MM.1S (cell line): ENCODE results near the gene ZBTB22.

Experiments used
- DNase-seq: peaks from one replicate; pipeline ENCODE4 v3.0.0-alpha.2; 2015
- H2AFZ ChIP-seq: fragments of 300-600 bp; sonication (generic); 2 replicates; pipeline ENCODE4 v1.6.0; 2016; ENCODE audit warnings: antibody characterized with exemption, low read length
- H3F3A ChIP-seq: fragments of 300-600 bp; sonication (generic); 2 replicates; pipeline ENCODE4 v1.6.1; 2016; ENCODE audit warnings: mild to moderate bottlenecking, antibody characterized with exemption, low read length, moderate library complexity, mixed read lengths; ENCODE audit not compliant: insufficient read depth
- H3K27ac ChIP-seq: fragments of 300-600 bp; sonication (generic); 2 replicates; pipeline ENCODE4 v1.5.1; 2016; ENCODE audit warnings: mild to moderate bottlenecking, low read length
- H3K27me3 ChIP-seq: fragments of 300-600 bp; sonication (generic); replicated peaks from 2 replicates; pipeline ENCODE4 v1.6.0; 2016; ENCODE audit warnings: low read length; ENCODE audit not compliant: insufficient read depth
- H3K36me3 ChIP-seq: fragments of 300-600 bp; sonication (generic); replicated peaks from 2 replicates; pipeline ENCODE4 v1.6.1; 2016; ENCODE audit warnings: mild to moderate bottlenecking, low read length, mixed read lengths; ENCODE audit not compliant: insufficient read depth
- H3K4me1 ChIP-seq: fragments of 300-600 bp; sonication (generic); 2 replicates; pipeline ENCODE4 v1.6.1; 2016; ENCODE audit warnings: low read length, mixed read lengths
- H3K4me2 ChIP-seq: fragments of 300-600 bp; sonication (generic); 2 replicates; pipeline ENCODE4 v1.6.0; 2016; ENCODE audit warnings: low read depth, low read length
- H3K4me3 ChIP-seq: fragments of 300-600 bp; sonication (generic); 2 replicates; pipeline ENCODE4 v1.5.1; 2016; ENCODE audit warnings: low read length, mixed read lengths
- H3K79me2 ChIP-seq: fragments of 300-600 bp; sonication (generic); 2 replicates; pipeline ENCODE4 v1.6.1; 2016; ENCODE audit warnings: mixed run types, low read length, mixed read lengths
- H3K9ac ChIP-seq: fragments of 300-600 bp; sonication (generic); 2 replicates; pipeline ENCODE4 v1.6.1; 2016; ENCODE audit warnings: low read length, mixed read lengths
- H3K9me2 ChIP-seq: fragments of 300-600 bp; sonication (generic); replicated peaks from 2 replicates; pipeline ENCODE4 v1.6.1; 2016; ENCODE audit warnings: mild to moderate bottlenecking, low read length, mixed read lengths; ENCODE audit not compliant: insufficient read depth
- H3K9me3 ChIP-seq: fragments of 300-600 bp; sonication (generic); replicated peaks from 2 replicates; pipeline ENCODE4 v1.6.1; 2016; ENCODE audit warnings: mild to moderate bottlenecking, low read length, mixed read lengths; ENCODE audit not compliant: insufficient read depth
- H4K20me1 ChIP-seq: fragments of 300-600 bp; sonication (generic); 2 replicates; pipeline ENCODE4 v1.6.1; 2016; ENCODE audit warnings: mild to moderate bottlenecking, low read length, moderate library complexity, mixed read lengths; ENCODE audit not compliant: insufficient read depth
- CTCF ChIP-seq: fragments of 300-600 bp; sonication (generic); IDR thresholded peaks from 2 replicates; pipeline ENCODE4 v1.5.1; 2016; ENCODE audit warnings: antibody characterized with exemption, low read length, mixed read lengths
- EZH2 ChIP-seq: fragments of 300-600 bp; sonication (generic); optimal IDR thresholded peaks from 2 replicates; pipeline ENCODE3; 2017; ENCODE audit warnings: low read depth, mild to moderate bottlenecking, antibody characterized with exemption, low read length, mixed read lengths
- EZH2phosphoT487 ChIP-seq: fragments of 300-600 bp; sonication (generic); IDR thresholded peaks from 2 replicates; pipeline ENCODE4 v1.6.1; 2018; ENCODE audit warnings: antibody characterized with exemption, low read length

Gene ZBTB22

GRCh38 chr6:33278810-33279209, 38.7 kb downstream of the ZBTB22 start:
- Histone ChIP-seq H3K27me3 (no peaks in the 10 kb centered on the region), H3K9ac (no peak overlapping the region), H4K20me1 (peaks cover 21% of the 10 kb centered on the region), H3K4me2 (no peak overlapping the region), H3K27ac (no peak overlapping the region), H3K79me2 (peaks cover 22% of the 10 kb centered on the region), H3K4me3 (no peak overlapping the region), H3K36me3 (no peaks in the 10 kb centered on the region; the same call in 1 of the 2 replicates), H2AFZ (no peak overlapping the region), H3K4me1 (peaks cover under 1% of the 10 kb centered on the region; the same call in 1 of the 2 replicates), H3K9me2 (no peaks in the 10 kb centered on the region), H3F3A (peaks cover 45% of the 10 kb centered on the region), H3K9me3 (no peaks in the 10 kb centered on the region)
- TF ChIP-seq EZH2phosphoT487 (no peak), EZH2 (no peak), CTCF (no peak)
- no peak for DNase-seq

GRCh38 chr6:33278392-33278741, 39.2 kb downstream of the ZBTB22 start:
- Histone ChIP-seq H3K9ac (no peak overlapping the region), H3K4me2 (no peak overlapping the region), H3K9me3 (no peaks in the 10 kb centered on the region), H4K20me1 (peaks cover 23% of the 10 kb centered on the region), H3F3A (peaks cover 50% of the 10 kb centered on the region), H2AFZ (no peak overlapping the region), H3K4me1 (peaks cover 5% of the 10 kb centered on the region), H3K9me2 (no peaks in the 10 kb centered on the region), H3K36me3 (peaks cover 2% of the 10 kb centered on the region; the same call in 1 of the 2 replicates), H3K27me3 (no peaks in the 10 kb centered on the region), H3K27ac (no peak overlapping the region), H3K79me2 (peaks cover 26% of the 10 kb centered on the region), H3K4me3 (no peak overlapping the region)
- TF ChIP-seq EZH2phosphoT487 (no peak), CTCF (no peak), EZH2 (no peak)
- DNase-seq = no peak

- H3K9ac ChIP-seq = no peak overlapping the region
- H3F3A ChIP-seq = peaks cover 55% of the 10 kb centered on the region
- peaks cover 31% of the 10 kb centered on the region for H3K79me2 ChIP-seq
- H3K4me2 ChIP-seq = no peak overlapping the region
- no peak overlapping the region for H3K4me3 ChIP-seq
- H3K27me3 ChIP-seq = no peaks in the 10 kb centered on the region
- peaks cover 7% of the 10 kb centered on the region; the same call in 1 of the 2 replicates for H3K36me3 ChIP-seq
- H4K20me1 ChIP-seq = peaks cover 25% of the 10 kb centered on the region
- H3K9me3 ChIP-seq = no peaks in the 10 kb centered on the region
- peaks cover 9% of the 10 kb centered on the region for H3K4me1 ChIP-seq
- no peak for DNase-seq
- TF ChIP-seq CTCF (no peak), EZH2phosphoT487 (no peak), EZH2 (no peak)
- H3K9me2 ChIP-seq = no peaks in the 10 kb centered on the region
- H3K27ac ChIP-seq = no peak overlapping the region
- H2AFZ ChIP-seq = no peak overlapping the region
Measured at GRCh38 chr6:33277663-33278391, 39.7 kb downstream of the ZBTB22 start.
